Measurements from ENCODE around the gene SLBP.
A peak's percentile ranks its signal among the peaks of the same experiment; 100 is the strongest.

SLBP gene

GRCh38 chr4:1712216-1713002, at the start of gene SLBP:
SLBP (minus strand) TSS chr4:1712319; CDS start chr4:1712188, 131 bp downstream.
- TF ChIP-seq CTCF (conservative IDR thresholded peaks at IDR 0.05) (no peak), ZFX (IDR thresholded peaks at IDR 0.05) (peak; percentile 4; the same call in 1 of the 2 replicates)
- H3K27ac ChIP-seq = peak within 1 kb of the TSS; percentile 97

- H3K27ac ChIP-seq = no peak overlapping the region
- TF ChIP-seq ZFX (IDR thresholded peaks at IDR 0.05) (no peak), CTCF (conservative IDR thresholded peaks at IDR 0.05) (no peak)
Measured at GRCh38 chr4:1761130-1761689, 49.1 kb upstream of the SLBP start.

- TF ChIP-seq CTCF (conservative IDR thresholded peaks at IDR 0.05) (no peak), ZFX (IDR thresholded peaks at IDR 0.05) (no peak)
- no peak overlapping the region for H3K27ac ChIP-seq
Measured at GRCh38 chr4:1760521-1761071, 48.5 kb upstream of the SLBP start.

GRCh38 chr4:1759818-1760223, 47.7 kb upstream of the SLBP start:
- TF ChIP-seq CTCF (conservative IDR thresholded peaks at IDR 0.05) (no peak), ZFX (IDR thresholded peaks at IDR 0.05) (no peak)
- H3K27ac ChIP-seq = no peak overlapping the region

GRCh38 chr4:1759170-1759817, 47.2 kb upstream of the SLBP start:
- TF ChIP-seq ZFX (IDR thresholded peaks at IDR 0.05) (no peak), CTCF (conservative IDR thresholded peaks at IDR 0.05) (no peak)
- no peak overlapping the region for H3K27ac ChIP-seq

DNA sequence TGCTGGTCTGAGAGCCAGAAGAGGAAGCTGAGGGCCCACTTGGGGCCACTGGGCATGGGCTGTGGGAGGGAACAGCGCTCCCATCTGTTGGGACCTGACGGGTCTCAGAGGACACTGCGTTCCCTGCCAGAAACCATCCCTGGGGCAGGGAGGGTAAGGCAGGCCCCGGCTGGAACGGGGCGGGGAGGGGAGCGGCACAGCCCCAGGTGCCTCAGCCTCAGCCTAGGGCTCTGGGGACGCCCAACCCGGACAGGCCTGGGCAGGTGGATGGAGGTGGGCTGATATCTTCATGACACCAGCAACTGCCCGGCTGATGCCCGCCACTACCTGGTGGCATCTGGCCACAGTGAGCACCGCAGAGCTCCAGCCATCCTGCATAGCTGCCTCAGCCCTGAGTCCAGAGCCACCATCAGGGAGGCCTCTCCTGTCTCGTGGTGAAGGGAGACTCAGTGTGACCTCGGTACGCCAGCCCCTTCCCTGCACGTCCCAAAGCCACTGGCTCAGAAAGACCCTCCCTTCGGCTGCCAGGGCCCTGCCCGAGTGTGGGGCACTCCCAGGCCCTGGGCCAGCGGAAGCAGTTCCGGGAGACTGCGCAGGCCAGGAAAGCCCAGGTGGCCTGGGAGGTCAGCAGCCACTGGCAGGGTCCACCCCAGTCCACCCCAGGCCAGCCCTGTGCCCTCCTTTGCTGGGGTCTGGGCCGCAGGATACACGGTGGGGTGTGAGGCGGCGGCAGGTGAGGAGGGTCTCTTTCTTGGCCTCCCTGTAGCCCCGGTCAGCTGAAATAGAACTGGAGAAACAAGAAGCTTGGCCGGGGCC, 46.4 kb upstream of the SLBP start:
- H3K27ac ChIP-seq = no peak overlapping the region
- TF ChIP-seq CTCF (conservative IDR thresholded peaks at IDR 0.05) = no peak
